CD4-positive, alpha-beta T cell treated with Interleukin-17A for 4 hours (primary cell): ENCODE measurements around the gene RUVBL2.

ENCODE experiments used
- DNase-seq: peaks from one replicate; pipeline ENCODE4 v3.0.0-alpha.2; 2020; ENCODE audit warnings: mixed read lengths

Gene RUVBL2

DNA sequence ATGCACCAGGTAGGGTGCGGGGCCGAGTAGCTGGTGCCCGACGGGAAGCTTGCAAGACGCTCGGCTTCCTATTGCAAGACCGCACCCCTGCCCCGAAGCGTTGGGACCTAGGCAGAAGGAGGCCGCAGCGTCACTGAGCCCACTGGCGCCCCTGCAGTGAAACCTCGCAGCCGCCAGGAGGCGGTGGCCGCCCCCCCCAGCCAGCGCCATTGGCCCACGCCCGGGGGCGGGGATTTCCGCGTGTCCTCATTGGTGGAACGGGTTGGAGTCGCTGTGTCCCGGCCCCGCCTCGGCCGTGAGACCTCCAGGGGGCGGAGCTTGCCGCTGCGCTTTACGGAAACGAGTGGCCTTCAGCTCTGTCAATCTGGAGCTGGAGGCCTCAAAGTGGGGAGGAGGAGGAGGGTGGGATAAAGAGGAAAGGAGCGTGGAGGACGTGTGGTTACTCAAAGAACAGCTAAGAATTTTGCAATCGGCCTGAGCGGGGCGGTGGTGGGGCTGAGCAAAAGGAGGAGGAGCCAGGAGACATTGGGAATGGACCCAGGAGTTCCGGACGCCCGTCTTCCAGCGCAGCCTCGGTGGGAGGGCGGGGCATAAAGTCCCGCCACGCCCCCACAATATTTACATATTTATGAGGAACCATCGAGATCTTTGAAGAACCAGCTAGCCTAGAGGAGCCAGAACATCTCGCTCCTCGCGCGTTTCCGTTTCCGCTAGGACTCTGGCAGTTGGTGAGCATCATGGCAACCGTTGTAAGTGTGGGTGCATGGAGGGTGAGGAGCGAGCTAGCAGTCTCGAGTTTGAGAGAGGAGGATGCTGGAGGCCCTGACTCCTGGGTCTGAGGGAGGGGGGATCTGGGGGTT is at the start of gene RUVBL2, which contains the start of gene GYS1:
RUVBL2 (plus strand) TSS at position 713 of the 860 bp plus-strand sequence; CDS start at position 738, 25 bp downstream.
GYS1 (minus strand) TSS at position 135 of the 860 bp plus-strand sequence. CDS start 197 bp downstream, outside the sequence.
- peak; percentile 100 for DNase-seq

DNA sequence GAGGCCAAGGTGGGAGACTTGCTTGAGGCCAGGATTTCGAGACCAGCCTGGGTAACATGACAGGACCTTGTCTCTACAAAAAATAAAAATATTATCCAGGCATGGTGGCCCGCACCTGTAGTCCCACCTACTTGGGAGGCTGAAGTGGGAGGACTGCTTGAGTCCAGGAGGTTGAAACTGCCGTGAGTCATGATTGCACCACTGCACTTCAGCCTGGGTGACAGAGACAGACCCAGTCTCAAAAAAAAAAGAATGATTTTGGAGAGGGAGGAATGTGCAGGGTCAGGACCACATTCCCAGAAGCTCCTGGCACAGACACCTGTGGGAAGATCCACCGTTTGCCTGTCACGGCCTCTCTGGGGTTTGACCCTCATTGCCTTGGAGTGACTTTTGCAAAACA is 48.3 kb upstream of the RUVBL2 start:
- no peak for DNase-seq

DNA sequence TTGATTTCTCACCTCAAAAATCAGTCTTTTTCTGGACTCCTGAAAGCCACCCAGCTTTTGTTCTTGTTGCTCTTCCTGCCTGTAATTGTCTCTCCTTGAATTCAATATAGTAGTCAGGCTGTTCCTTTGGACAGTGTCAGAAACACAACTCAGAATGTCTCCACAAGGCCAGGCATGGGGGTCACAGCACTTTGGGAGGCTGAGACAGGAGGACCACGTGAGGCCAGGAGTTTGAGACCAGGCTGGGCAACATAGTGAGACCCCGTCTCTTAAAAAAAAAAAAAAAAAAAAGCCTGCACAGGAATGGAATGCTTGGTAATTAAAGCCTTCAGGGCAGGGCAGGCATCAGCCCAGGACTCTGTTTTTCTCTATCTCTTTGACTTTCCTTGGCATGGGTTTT is 47.9 kb upstream of the RUVBL2 start:
- DNase-seq: no peak

- DNase-seq: no peak
Measured at GRCh38 chr19:48946463-48947257, 47.0 kb upstream of the RUVBL2 start.

- no peak for DNase-seq
Measured at GRCh38 chr19:48947258-48947542, 46.5 kb upstream of the RUVBL2 start.

- no peak for DNase-seq
Measured at GRCh38 chr19:48950159-48950558, 43.5 kb upstream of the RUVBL2 start.

GRCh38 chr19:48950830-48951519 is 42.7 kb upstream of the RUVBL2 start:
- DNase-seq: no peak

DNA sequence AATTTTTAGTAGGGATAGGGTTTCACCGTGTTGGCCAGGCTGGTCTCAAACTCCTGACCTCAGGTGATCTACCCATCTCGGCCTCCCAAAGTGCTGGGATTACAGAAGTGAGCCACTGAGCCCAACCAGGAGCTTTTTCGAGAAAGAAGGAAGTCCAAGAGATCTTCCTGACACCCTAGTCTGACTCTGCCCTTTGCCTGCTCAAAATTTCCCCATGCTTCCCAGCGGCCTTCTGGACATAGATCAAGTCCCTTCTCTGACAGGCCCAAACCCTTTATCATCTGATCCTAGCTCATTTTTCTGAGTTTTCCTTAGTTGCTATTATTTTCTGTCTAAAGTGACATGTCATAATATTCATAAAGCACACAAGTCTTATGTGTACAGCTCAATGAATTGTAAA is 40.5 kb upstream of the RUVBL2 start:
- no peak for DNase-seq

- DNase-seq: no peak
Measured at GRCh38 chr19:48953990-48954594, 39.6 kb upstream of the RUVBL2 start.

DNA sequence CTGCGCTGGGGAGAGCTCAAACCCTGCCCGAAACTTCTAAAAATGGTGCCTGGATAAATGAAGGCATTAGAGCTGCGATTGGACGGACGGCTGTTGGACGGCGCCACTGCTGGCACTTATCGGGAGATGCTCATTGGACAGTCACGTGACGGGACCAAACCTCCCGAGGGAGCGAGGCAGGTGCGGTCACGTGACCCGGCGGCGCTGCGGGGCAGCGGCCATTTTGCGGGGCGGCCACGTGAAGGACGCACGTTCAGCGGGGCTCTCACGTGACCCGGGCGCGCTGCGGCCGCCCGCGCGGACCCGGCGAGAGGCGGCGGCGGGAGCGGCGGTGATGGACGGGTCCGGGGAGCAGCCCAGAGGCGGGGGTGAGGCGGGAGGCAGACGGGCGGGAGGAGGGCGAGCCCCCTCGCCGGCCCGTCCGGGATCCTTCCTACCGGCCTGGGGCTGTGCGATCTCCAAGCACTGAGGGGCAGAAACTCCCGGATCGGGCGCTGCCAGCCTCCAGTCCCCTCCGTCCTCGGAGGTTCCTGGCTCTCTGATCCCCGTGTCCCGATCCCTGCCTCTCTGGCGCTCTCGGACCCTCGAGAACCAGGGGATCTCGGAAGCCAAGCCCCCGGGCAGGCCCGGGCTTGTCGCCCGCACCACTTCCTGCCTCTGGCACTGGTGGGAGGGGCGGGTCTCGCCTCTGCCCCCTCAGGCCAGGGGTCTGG is 38.9 kb upstream of the RUVBL2 start, which contains the start of gene BAX:
BAX (plus strand) TSS at position 281 of the 713 bp plus-strand sequence; CDS start at position 335, 54 bp downstream.
- peak; percentile 91 for DNase-seq

GRCh38 chr19:48955308-48955958 is 38.3 kb upstream of the RUVBL2 start:
- no peak for DNase-seq

DNA sequence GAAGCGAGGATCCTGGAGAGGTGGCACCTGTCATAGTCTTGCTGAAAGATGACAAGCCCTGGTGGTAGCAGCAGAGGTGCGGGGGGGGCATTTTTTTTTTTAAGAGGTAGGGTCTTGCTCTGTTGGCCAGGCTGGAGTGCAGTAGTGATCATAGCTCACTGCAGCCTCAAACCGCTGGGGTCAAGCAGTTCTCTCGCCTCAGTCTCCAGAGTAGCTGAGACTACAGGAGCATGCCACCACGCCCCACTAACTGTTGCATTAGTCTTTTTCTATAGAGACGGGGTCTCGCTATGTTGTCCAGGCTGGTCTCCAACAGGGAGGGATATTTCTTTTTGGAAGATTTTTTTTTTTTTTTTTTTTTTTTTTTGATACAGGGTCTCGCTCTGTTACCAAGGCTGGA is 35.7 kb upstream of the RUVBL2 start:
- no peak for DNase-seq

DNA sequence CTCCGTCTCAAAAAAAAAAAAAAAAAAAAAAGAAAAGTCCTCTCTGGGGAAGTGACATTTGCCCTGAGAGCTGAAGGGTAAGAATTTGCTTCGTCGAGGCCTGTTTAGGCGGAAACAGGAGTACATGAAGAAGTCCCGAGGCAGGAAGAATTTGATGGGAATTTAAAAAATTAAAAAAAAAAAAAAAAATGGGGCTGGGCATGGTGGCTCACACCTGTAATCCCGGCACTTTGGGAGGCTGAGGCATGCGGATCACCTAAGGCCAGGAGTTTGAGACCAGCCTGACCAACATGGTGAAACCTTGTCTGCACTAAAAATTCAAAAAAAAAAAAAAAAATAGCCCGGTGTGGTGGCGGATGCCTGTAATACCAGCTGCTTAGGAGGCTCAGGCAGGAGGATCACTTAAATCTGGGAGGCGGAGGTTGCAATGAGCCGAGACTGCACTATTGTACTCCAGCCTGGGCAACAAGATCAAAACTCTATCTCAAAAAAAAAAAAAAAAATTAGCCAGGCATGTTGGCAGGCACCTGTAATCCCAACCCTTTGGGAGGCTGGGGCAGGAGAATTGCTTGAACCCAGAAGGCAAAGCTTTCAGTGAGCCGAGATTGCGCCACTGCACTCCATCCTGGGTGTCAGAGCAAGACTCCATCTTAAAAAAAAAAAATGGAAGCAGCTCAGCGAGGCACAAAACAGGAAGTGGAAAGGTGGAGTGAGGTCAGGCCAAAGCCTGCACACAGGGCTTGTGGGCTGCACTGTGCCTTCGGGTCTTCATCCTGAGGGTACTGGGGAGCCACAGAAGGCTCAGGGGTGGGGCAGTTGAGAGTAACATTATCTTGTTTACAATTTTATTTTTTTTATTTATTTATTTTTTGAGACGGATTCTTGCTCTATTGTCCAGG is 34.1 kb upstream of the RUVBL2 start:
- DNase-seq: no peak

DNA sequence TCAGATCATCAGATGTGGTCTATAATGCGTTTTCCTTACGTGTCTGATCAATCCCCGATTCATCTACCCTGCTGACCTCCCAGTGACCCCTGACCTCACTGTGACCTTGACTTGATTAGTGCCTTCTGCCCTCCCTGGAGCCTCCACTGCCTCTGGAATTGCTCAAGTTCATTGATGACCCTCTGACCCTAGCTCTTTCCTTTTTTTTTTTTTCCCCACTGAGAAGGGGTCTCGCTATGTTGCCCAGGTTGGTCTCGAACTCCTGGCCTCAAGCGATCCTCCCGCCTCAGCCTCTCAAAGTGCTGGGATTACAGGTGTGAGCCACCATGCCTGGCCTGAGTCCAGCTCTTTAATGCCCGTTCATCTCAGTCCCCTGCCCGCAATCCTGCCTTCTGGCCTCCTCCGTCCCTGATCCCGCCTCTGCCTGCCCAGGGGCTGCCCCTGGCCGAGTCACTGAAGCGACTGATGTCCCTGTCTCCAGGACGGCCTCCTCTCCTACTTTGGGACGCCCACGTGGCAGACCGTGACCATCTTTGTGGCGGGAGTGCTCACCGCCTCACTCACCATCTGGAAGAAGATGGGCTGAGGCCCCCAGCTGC is 32.5 kb upstream of the RUVBL2 start:
- DNase-seq: no peak

GRCh38 chr19:48961673-48962028 is 32.0 kb upstream of the RUVBL2 start:
- no peak for DNase-seq

GRCh38 chr19:48962029-48962848 is 31.4 kb upstream of the RUVBL2 start:
- peak; percentile 51 for DNase-seq

GRCh38 chr19:48962849-48963165 is 30.9 kb upstream of the RUVBL2 start:
- DNase-seq: no peak

DNA sequence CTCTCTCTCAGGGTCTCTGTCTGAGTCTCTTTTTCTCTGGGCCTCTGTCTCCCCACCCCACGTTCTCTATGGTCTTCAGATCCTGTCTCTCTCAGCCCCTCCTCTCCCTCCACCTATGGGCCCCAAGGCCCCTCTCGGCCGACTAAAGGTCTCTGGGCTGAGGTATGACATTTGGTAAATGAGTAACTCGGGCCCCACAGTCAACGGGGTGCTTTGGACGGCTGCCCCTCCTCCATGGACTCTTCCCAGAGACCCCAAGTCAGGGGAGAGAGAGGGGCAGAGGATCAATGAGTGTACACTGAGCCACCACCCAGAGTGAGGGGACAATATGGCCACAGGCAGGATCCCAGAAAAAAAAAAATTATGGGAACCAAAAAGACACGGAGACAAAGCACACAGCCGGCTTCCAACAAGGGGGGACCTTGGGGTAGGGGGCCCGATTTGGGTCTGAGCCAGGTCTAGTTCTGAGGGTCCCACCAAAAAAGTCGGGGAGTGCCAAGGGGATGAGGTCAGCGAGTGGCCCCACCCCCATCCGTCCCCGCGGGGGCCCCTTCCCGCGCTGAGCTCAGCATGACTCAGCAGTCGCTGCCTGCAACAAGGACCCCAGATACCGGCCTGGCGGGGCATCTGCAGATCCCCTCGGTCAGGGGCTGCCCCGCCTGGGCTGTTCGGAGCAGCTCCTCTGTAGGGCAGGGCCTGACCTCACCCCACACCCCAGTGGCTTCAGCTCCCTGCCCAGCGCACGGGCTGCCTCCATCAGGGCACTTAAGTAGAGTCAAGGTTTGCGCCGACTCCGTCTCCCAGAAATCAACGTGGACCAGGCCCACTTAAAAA is 30.1 kb upstream of the RUVBL2 start:
- DNase-seq: peak; percentile 66
